IMR-90 (cell line): ENCODE measurements around the gene TCEA2. TPM values are rescaled to one million over a fixed set of nuclear protein-coding genes. Genes with fewer than 3 reads are reported as not detected.

Experiments
- ATAC-seq: fragments of 200-7000 bp; cut with Tn5 transposase; 2 replicates; pipeline ENCODE4 v1.9.1; 2020; ENCODE audit warnings: low read depth, mild to moderate bottlenecking, moderate library complexity
- BruUV-seq: library from RNA; stranded (reverse); fragments of 400-500 nt; replicated peaks from 2 replicates; lab custom pipeline; 2021; lab: Mats Ljungman, UMichigan
- CTCF ChIA-PET: fragments of 300-600 bp; formaldehyde crosslinking; extraction: SDS; loops from one replicate; lab custom pipeline; 2021; ENCODE audit warnings: antibody characterized with exemption; lab: Yijun Ruan, JAX
- POLR2A ChIA-PET: fragments of 300-600 bp; sonication (Branson Sonifier 250); formaldehyde crosslinking; loops from one replicate; lab custom pipeline; 2022; ENCODE audit warnings: antibody characterized with exemption; ENCODE audit not compliant: unreplicated experiment; lab: Charles Lee
- DNase-seq: peaks from one replicate; pipeline ENCODE4 v3.0.0; 2013
- H2AFZ ChIP-seq: replicated peaks from 2 replicates; pipeline ENCODE3; 2013; ENCODE audit warnings: low read length, mild to moderate bottlenecking; ENCODE audit not compliant: poor library complexity
- H2AK5ac ChIP-seq: 2 replicates; pipeline ENCODE4 v1.6.1; 2013; ENCODE audit warnings: low read depth, low read length, inconsistent platforms
- H2AK9ac ChIP-seq: replicated peaks from 2 replicates; pipeline ENCODE3; 2013; ENCODE audit warnings: mild to moderate bottlenecking, low read depth, low read length, moderate library complexity; ENCODE audit not compliant: poor library complexity
- H2BK120ac ChIP-seq: 2 replicates; pipeline ENCODE4 v1.6.1; 2013; ENCODE audit warnings: low read depth, low read length, inconsistent platforms
- H2BK15ac ChIP-seq: 3 replicates; pipeline ENCODE4 v1.6.1; 2013; ENCODE audit warnings: low read depth, low read length, inconsistent platforms
- H2BK20ac ChIP-seq: 2 replicates; pipeline ENCODE4 v1.6.1; 2013; ENCODE audit warnings: low read depth, mild to moderate bottlenecking, inconsistent platforms, low read length, moderate library complexity
- H2BK5ac ChIP-seq: 2 replicates; pipeline ENCODE4 v1.6.1; 2013; ENCODE audit warnings: mild to moderate bottlenecking, low read depth, low read length, inconsistent platforms; ENCODE audit not compliant: poor library complexity, severe bottlenecking
- H3K14ac ChIP-seq: replicated peaks from 2 replicates; pipeline ENCODE4 v1.6.1; 2013; ENCODE audit warnings: low read depth, low read length, inconsistent platforms
- H3K18ac ChIP-seq: 2 replicates; pipeline ENCODE4 v1.6.1; 2013; ENCODE audit warnings: low read depth, low read length, control low read depth
- H3K23ac ChIP-seq: 2 replicates; pipeline ENCODE4 v1.6.1; 2013; ENCODE audit warnings: low read depth, low read length, inconsistent platforms
- H3K27ac ChIP-seq: 2 replicates; pipeline ENCODE4 v1.5.1; 2013; ENCODE audit warnings: mild to moderate bottlenecking, control low read depth, low read length; ENCODE audit not compliant: insufficient read depth
- H3K27me3 ChIP-seq: 2 replicates; pipeline ENCODE4 v1.6.1; 2013; ENCODE audit warnings: low read length; ENCODE audit not compliant: control insufficient read depth, insufficient read depth
- H3K36me3 ChIP-seq: 2 replicates; pipeline ENCODE4 v1.6.1; 2013; ENCODE audit warnings: low read length, mixed read lengths; ENCODE audit not compliant: control insufficient read depth, insufficient read depth
- H3K4ac ChIP-seq: 2 replicates; pipeline ENCODE4 v1.6.1; 2013; ENCODE audit warnings: low read depth, low read length, inconsistent platforms
- H3K4me1 ChIP-seq: 2 replicates; pipeline ENCODE4 v1.6.1; 2013; ENCODE audit warnings: low read length, mixed read lengths; ENCODE audit not compliant: control insufficient read depth, insufficient read depth
- H3K4me2 ChIP-seq: 2 replicates; pipeline ENCODE4 v1.6.1; 2013; ENCODE audit warnings: low read depth, mild to moderate bottlenecking, control low read depth, low read length, moderate library complexity
- H3K4me3 ChIP-seq: 2 replicates; pipeline ENCODE4 v1.5.1; 2013; ENCODE audit warnings: low read depth, mild to moderate bottlenecking, control low read depth, low read length, moderate library complexity; ENCODE audit not compliant: insufficient read depth
- H3K56ac ChIP-seq: 2 replicates; pipeline ENCODE4 v1.6.1; 2013; ENCODE audit warnings: low read length, inconsistent platforms; ENCODE audit not compliant: insufficient read depth; ENCODE audit errors: extremely low read depth
- H3K79me1 ChIP-seq, 2 experiments: 2 replicates each; pipeline ENCODE4 v1.6.1; 2013; ENCODE audit warnings: low read length in 2 of 2, inconsistent platforms in 1 of 2, low read depth in 1 of 2
- H3K9ac ChIP-seq: 2 replicates; pipeline ENCODE4 v1.6.1; 2013; ENCODE audit warnings: low read depth, low read length, control low read depth
- H3K9me1 ChIP-seq: 2 replicates; pipeline ENCODE4 v1.6.1; 2013; ENCODE audit warnings: low read length, inconsistent platforms; ENCODE audit not compliant: insufficient read depth
- H3K9me3 ChIP-seq: 2 replicates; pipeline ENCODE4 v1.6.1; 2013; ENCODE audit warnings: low read length; ENCODE audit not compliant: control insufficient read depth, insufficient read depth
- H4K20me1 ChIP-seq: 2 replicates; pipeline ENCODE4 v1.6.1; 2013; ENCODE audit warnings: low read length, inconsistent platforms; ENCODE audit not compliant: insufficient read depth
- H4K5ac ChIP-seq: 2 replicates; pipeline ENCODE4 v1.6.1; 2013; ENCODE audit warnings: mild to moderate bottlenecking, low read depth, low read length, control low read depth
- H4K8ac ChIP-seq, 2 experiments: 2 replicates each; pipeline ENCODE4 v1.6.1; 2013; ENCODE audit warnings: low read depth in 2 of 2, low read length in 2 of 2, control low read depth in 1 of 2, inconsistent platforms in 1 of 2
- H4K91ac ChIP-seq: 2 replicates; pipeline ENCODE4 v1.6.1; 2013; ENCODE audit warnings: low read depth, low read length, inconsistent platforms; ENCODE audit not compliant: insufficient read depth
- FOS ChIP-seq: fragments of 150-350 bp; IDR thresholded peaks from 2 replicates; pipeline ENCODE4 v1.6.1; 2016; ENCODE audit warnings: low read depth, low read length
- WGBS, 2 experiments: methylation state at CpG; one replicate each; pipeline versions ENCODE4 v1.1.5 to v1.1.7; 2013; ENCODE audit warnings: missing lambda C conversion rate in 2 of 2; ENCODE audit not compliant: insufficient read length in 1 of 2; ENCODE audit errors: extremely low coverage in 2 of 2; 5-methylcytosine and 5-hydroxymethylcytosine counted together
- dilution Hi-C: fragments of 300-500 bp; cut with HindIII; formaldehyde crosslinking; loops from one replicate; pipeline ENCODE4 v1.14.3; 2018; ENCODE audit warnings: low sequenced_read_pairs; ENCODE audit not compliant: unreplicated experiment
- in situ Hi-C: fragments of 300-500 bp; cut with MboI; formaldehyde crosslinking; loops from 3 replicates; pipeline ENCODE4 v1.14.3; 2019; ENCODE audit warnings: low sequenced_read_pairs, inconsistent platforms, mixed read lengths
- intact Hi-C: fragments of 100-400 bp; cut with micrococcal nuclease; formaldehyde crosslinking; loops from 2 replicates; pipeline ENCODE4 v1.10.0; 2022
- polyA plus RNA-seq, 3 experiments: library from polyadenylated mRNA; depleted of rRNA; stranded (reverse); fragments of >200 nt; gene quantifications; 2 replicates each; pipeline ENCODE4 v1.2.3, GENCODE V29; 2012; ENCODE audit warnings: low replicate concordance in 1 of 3
- total RNA-seq: library from RNA; depleted of rRNA; stranded (reverse); fragments of >200 nt; gene quantifications from 2 replicates; pipeline ENCODE4 v1.2.3, GENCODE V29; 2012

The TCEA2 gene
- total and polyA plus RNA-seq, 2 of the 4 experiments (the other 2 are of a cell fraction): 9.3 to 30.0 TPM

DNA sequence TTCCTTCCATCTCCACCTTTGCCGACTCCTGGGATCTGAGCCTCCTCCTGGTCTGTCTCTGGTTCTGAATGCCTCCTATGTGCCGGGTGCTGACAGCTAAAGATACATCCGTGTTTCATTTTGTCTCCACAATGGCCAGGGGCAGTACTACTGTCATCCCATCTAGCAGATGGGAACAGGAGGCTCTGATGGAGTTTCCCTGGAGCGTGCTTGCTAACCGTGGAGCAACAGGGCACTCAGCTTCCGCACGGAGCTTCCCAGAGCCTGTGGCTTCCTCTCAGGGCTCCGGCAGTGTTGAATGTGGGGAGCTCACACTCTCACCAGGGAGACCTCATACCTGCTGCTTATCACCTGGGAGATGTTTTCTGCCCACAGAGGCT lies 56.3 kb downstream of the TCEA2 start:
- no peak overlapping the region for H2BK120ac ChIP-seq
- DNase-seq (no peak), ATAC-seq (no peak)
- no peaks in the 10 kb centered on the region for H3K4me1 ChIP-seq
- no peaks in the 10 kb centered on the region for H3K9me3 ChIP-seq
- H4K5ac ChIP-seq: no peak overlapping the region
- intact Hi-C loops: no loop called here
- H3K9ac ChIP-seq: no peak overlapping the region
- H2BK5ac ChIP-seq: no peak overlapping the region
- H2AK9ac ChIP-seq: no peak overlapping the region
- no peak overlapping the region for H2BK15ac ChIP-seq
- dilution Hi-C loops: no loop called here
- H4K8ac ChIP-seq: no peak overlapping the region
- H3K23ac ChIP-seq: no peak overlapping the region
- H3K4ac ChIP-seq: no peak overlapping the region
- H2BK20ac ChIP-seq: no peak overlapping the region
- H2AFZ ChIP-seq: no peak overlapping the region
- no peak overlapping the region for H3K4me3 ChIP-seq
- no peak overlapping the region for H3K56ac ChIP-seq
- H3K9me1 ChIP-seq: no peaks in the 10 kb centered on the region
- no peaks in the 10 kb centered on the region for H4K20me1 ChIP-seq
- in situ Hi-C loops: no loop called here
- H4K91ac ChIP-seq: no peak overlapping the region
- TF ChIP-seq FOS: no peak
- no peak overlapping the region for H3K14ac ChIP-seq
- ChIA-PET CTCF (interaction anchor here (1.8 to 2.0 kb wide), 2 partner anchors 36 to 80 kb away, joined by 6 to 8 read pairs; no protein-coding TSS in a partner anchor), POLR2A (no interaction called here)
- no peak overlapping the region for H3K27ac ChIP-seq
- BruUV-seq: no TSS peak
- H2AK5ac ChIP-seq: no peak overlapping the region
- WGBS, 2 experiments: 60% methylated on average over 1 of the region's 8 CpGs; no CpG with 5 or more reads in 1 of the 2 experiments
- no peaks in the 10 kb centered on the region for H3K79me1 ChIP-seq
- peaks cover 32% of the 10 kb centered on the region for H3K27me3 ChIP-seq
- no peaks in the 10 kb centered on the region for H3K36me3 ChIP-seq
- H3K18ac ChIP-seq: no peak overlapping the region
- no peak overlapping the region for H3K4me2 ChIP-seq
